CD14-positive monocyte (primary cell): ENCODE measurements around the gene NTM. TPM values are rescaled to one million over a fixed set of nuclear protein-coding genes. Genes with fewer than 3 reads are reported as not detected.

Source experiments
- DNase-seq, 3 donors: peaks; one replicate each; pipeline ENCODE4 v3.0.0-alpha.2; 2011 to 2022
- H2AFZ ChIP-seq: 2 replicates; pipeline ENCODE4 v1.6.0; 2012; ENCODE audit warnings: mild to moderate bottlenecking, low read depth, low read length, inconsistent platforms; ENCODE audit not compliant: insufficient read depth, poor library complexity, severe bottlenecking
- H3K27ac ChIP-seq, 2 donors: 1 replicate in 1 of 2; 2 replicates in 1 of 2; pipeline ENCODE4 v1.5.1; 2012 to 2013; ENCODE audit warnings: low read length in 2 of 2, control low read depth in 1 of 2, inconsistent platforms in 1 of 2, low read depth in 1 of 2, mild to moderate bottlenecking in 1 of 2
- H3K27me3 ChIP-seq, 2 donors: one replicate each; pipeline versions ENCODE4 v1.6.0 to v1.6.1; 2011 to 2013; ENCODE audit warnings: low read length in 2 of 2; ENCODE audit not compliant: control insufficient read depth in 2 of 2, insufficient read depth in 2 of 2
- H3K36me3 ChIP-seq, 2 donors: replicated peaks in 1 of 2; 1 replicate in 1 of 2; 2 replicates in 1 of 2; pipeline versions ENCODE4 v1.5.1 to v1.6.1; 2012 to 2013; ENCODE audit warnings: low read length in 2 of 2, control low read depth in 1 of 2, inconsistent platforms in 1 of 2, mild to moderate bottlenecking in 1 of 2; ENCODE audit not compliant: insufficient read depth in 2 of 2, control insufficient read depth in 1 of 2
- H3K4me1 ChIP-seq, 2 donors: 1 replicate in 1 of 2; 2 replicates in 1 of 2; pipeline versions ENCODE4 v1.5.1 to v1.6.1; 2012 to 2013; ENCODE audit warnings: low read length in 2 of 2, control low read depth in 1 of 2, inconsistent platforms in 1 of 2, mild to moderate bottlenecking in 1 of 2, moderate library complexity in 1 of 2; ENCODE audit not compliant: insufficient read depth in 2 of 2, control insufficient read depth in 1 of 2
- H3K4me2 ChIP-seq: replicated peaks from 2 replicates; pipeline ENCODE3; 2012; ENCODE audit warnings: low read length, moderate library complexity, mild to moderate bottlenecking; ENCODE audit not compliant: poor library complexity, severe bottlenecking; ENCODE audit errors: extremely low read depth
- H3K4me3 ChIP-seq, 3 experiments: fragments of 200-600 bp in 1 of 3; sonication (generic) in 1 of 3; replicated peaks in 1 of 3; 1 replicate in 2 of 3; 2 replicates in 1 of 3; pipeline ENCODE4 v1.5.1; 2011 to 2013; ENCODE audit warnings: low read length in 3 of 3, mild to moderate bottlenecking in 3 of 3, control low read depth in 2 of 3, low read depth in 2 of 3, inconsistent platforms in 1 of 3, moderate library complexity in 1 of 3
- H3K79me2 ChIP-seq: 2 replicates; pipeline ENCODE4 v1.6.0; 2012; ENCODE audit warnings: mild to moderate bottlenecking, control low read depth, inconsistent platforms, low read length, moderate library complexity; ENCODE audit not compliant: insufficient read depth
- H3K9ac ChIP-seq: 2 replicates; pipeline ENCODE4 v1.6.0; 2017; ENCODE audit warnings: low read length, mild to moderate bottlenecking; ENCODE audit not compliant: insufficient read depth, poor library complexity, severe bottlenecking
- H3K9me3 ChIP-seq, 2 donors: replicated peaks in 1 of 2; 1 replicate in 1 of 2; 2 replicates in 1 of 2; pipeline versions ENCODE4 v1.5.1 to v1.6.1; 2012 to 2013; ENCODE audit warnings: low read length in 2 of 2, control low read depth in 1 of 2; ENCODE audit not compliant: control insufficient read depth in 1 of 2, insufficient read depth in 1 of 2
- H4K20me1 ChIP-seq: 2 replicates; pipeline ENCODE4 v1.6.0; 2012; ENCODE audit warnings: mild to moderate bottlenecking, low read length, control low read depth, moderate library complexity; ENCODE audit not compliant: insufficient read depth
- H3K27ac Mint-ChIP-seq, 7 donors: one replicate each; pipeline ENCODE4 v1.8.0; 2020; ENCODE audit warnings: mild to moderate bottlenecking in 7 of 7, mixed read lengths in 7 of 7, moderate library complexity in 6 of 7, inconsistent platforms in 2 of 7
- H3K27me3 Mint-ChIP-seq, 3 donors: one replicate each; pipeline ENCODE4 v1.8.0; 2021 to 2022; ENCODE audit warnings: low read depth in 3 of 3, mild to moderate bottlenecking in 3 of 3, mixed read lengths in 3 of 3, moderate library complexity in 3 of 3, inconsistent platforms in 1 of 3
- H3K36me3 Mint-ChIP-seq, 2 donors: one replicate each; pipeline ENCODE4 v1.8.0; 2020; ENCODE audit warnings: mixed read lengths in 2 of 2, inconsistent platforms in 1 of 2, mild to moderate bottlenecking in 1 of 2
- H3K4me1 Mint-ChIP-seq: one replicate; pipeline ENCODE4 v1.8.0; 2020; ENCODE audit warnings: mild to moderate bottlenecking, mixed read lengths
- H3K4me3 Mint-ChIP-seq, 2 donors: one replicate each; pipeline ENCODE4 v1.8.0; 2020; ENCODE audit warnings: mild to moderate bottlenecking in 2 of 2, mixed read lengths in 2 of 2, moderate library complexity in 1 of 2
- H3K9me3 Mint-ChIP-seq, 7 donors: one replicate each; pipeline ENCODE4 v1.8.0; 2020 to 2022; ENCODE audit warnings: mixed read lengths in 7 of 7, mild to moderate bottlenecking in 6 of 7, moderate library complexity in 6 of 7, inconsistent platforms in 2 of 7
- WGBS: methylation state at CpG from one replicate; pipeline ENCODE4 v1.1.5; 2013; ENCODE audit warnings: missing lambda C conversion rate; ENCODE audit not compliant: insufficient coverage; 5-methylcytosine and 5-hydroxymethylcytosine counted together
- intact Hi-C, 2 donors: fragments of 100-400 bp; cut with micrococcal nuclease; formaldehyde crosslinking; loops; one replicate each; pipeline versions ENCODE4 v1.15.0 to v1.15.1; 2023
- polyA plus RNA-seq, 3 donors: library from polyadenylated mRNA; depleted of rRNA in 1 of 3; unstranded in 2 of 3; stranded (reverse) in 1 of 3; fragments of 300-500 nt in 2 of 3; fragments of >200 nt in 1 of 3; fragmentation: Illumina TruSeq in 2 of 3; gene quantifications; 1 replicate in 2 of 3; 2 replicates in 1 of 3; pipeline ENCODE4 v1.2.3, GENCODE V29; 2012 to 2021
- TF ChIP-seq, protein P1 (sequence below): fragments of 200-600 bp; IDR thresholded peaks from one replicate; pipeline ENCODE4 v1.8.0; 2022; ENCODE audit warnings: antibody characterized with exemption, mild to moderate bottlenecking

The NTM gene
- polyA plus RNA-seq, 3 donors = not detected

DNA sequence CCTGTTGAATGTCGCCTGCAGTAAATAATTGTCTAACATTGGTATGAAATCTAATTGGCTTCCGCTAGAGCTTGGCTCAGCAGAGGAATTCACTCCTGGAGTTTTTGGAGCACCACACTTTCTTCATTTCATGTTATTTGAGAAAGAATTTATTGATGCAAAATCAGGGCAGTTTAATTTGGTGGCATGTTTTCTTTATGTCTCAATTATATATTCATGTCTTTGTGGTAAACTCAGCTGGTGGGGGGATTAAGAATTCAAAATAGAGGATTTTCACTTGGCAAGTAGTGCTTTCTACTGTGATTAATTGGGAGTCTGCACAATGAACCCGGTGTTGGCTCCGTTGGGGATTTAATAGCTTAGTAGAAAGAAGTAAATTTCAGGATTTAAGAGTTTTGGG is 784.4 kb downstream of the NTM start:
- Mint-ChIP-seq H3K36me3 (no peaks in the 10 kb centered on the region), H3K27ac (no peak overlapping the region), H3K27me3 (peaks cover 2 to 8% (median 3%) of the 10 kb centered on the region in 3 donors), H3K4me1 (no peaks in the 10 kb centered on the region), H3K9me3 (no peaks in the 10 kb centered on the region), H3K4me3 (no peak overlapping the region)
- TF ChIP-seq, protein P1, sequence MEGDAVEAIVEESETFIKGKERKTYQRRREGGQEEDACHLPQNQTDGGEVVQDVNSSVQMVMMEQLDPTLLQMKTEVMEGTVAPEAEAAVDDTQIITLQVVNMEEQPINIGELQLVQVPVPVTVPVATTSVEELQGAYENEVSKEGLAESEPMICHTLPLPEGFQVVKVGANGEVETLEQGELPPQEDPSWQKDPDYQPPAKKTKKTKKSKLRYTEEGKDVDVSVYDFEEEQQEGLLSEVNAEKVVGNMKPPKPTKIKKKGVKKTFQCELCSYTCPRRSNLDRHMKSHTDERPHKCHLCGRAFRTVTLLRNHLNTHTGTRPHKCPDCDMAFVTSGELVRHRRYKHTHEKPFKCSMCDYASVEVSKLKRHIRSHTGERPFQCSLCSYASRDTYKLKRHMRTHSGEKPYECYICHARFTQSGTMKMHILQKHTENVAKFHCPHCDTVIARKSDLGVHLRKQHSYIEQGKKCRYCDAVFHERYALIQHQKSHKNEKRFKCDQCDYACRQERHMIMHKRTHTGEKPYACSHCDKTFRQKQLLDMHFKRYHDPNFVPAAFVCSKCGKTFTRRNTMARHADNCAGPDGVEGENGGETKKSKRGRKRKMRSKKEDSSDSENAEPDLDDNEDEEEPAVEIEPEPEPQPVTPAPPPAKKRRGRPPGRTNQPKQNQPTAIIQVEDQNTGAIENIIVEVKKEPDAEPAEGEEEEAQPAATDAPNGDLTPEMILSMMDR = no peak
- Histone ChIP-seq H3K27ac (no peak overlapping the region), H2AFZ (no peak overlapping the region), H3K4me2 (no peak overlapping the region), H3K4me1 (no peaks in the 10 kb centered on the region), H3K27me3 (no peaks in the 10 kb centered on the region), H4K20me1 (no peaks in the 10 kb centered on the region), H3K79me2 (no peaks in the 10 kb centered on the region), H3K36me3 (no peaks in the 10 kb centered on the region), H3K9me3 (no peaks in the 10 kb centered on the region), H3K9ac (no peak overlapping the region), H3K4me3 (no peak overlapping the region)
- intact Hi-C loops = no loop called here
- DNase-seq = no peak
- WGBS = 100% methylated on average over 1 of the region's 4 CpGs

DNA sequence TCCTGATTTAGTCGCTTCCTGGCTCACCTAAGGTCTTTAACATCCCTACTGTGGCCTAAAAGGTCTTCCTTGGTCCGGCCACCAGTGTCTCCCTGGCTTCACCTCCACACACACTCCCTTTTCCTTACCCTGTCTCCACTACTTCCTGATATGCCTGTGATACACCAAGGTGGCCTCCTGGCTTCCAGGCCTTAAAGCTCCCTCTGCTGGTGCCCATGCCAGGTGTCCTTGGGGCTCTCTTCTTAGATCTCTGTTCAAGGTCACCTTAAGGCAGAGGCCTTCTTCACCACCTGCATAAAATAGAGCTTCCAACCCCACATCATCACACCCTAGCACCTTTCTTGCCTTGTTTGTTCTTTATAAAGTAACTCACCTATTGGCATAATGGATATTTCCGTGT is 787.7 kb downstream of the NTM start:
- Histone ChIP-seq H3K27ac (no peak overlapping the region), H3K4me3 (no peak overlapping the region), H3K9ac (no peak overlapping the region), H3K36me3 (no peaks in the 10 kb centered on the region), H2AFZ (no peak overlapping the region), H3K4me1 (no peaks in the 10 kb centered on the region), H3K79me2 (no peaks in the 10 kb centered on the region), H3K4me2 (no peak overlapping the region), H3K9me3 (no peaks in the 10 kb centered on the region), H3K27me3 (no peaks in the 10 kb centered on the region), H4K20me1 (no peaks in the 10 kb centered on the region)
- peak in 2 of 3 donors; percentile 2 to 16 for DNase-seq
- H3K27ac Mint-ChIP-seq = no peak overlapping the region
- peaks cover 2 to 3% (median 2%) of the 10 kb centered on the region in 3 donors for H3K27me3 Mint-ChIP-seq
- 90% methylated on average over 3 of the region's 3 CpGs for WGBS
- H3K4me1 Mint-ChIP-seq = no peaks in the 10 kb centered on the region
- H3K36me3 Mint-ChIP-seq = no peaks in the 10 kb centered on the region
- intact Hi-C loops = no loop called here
- TF ChIP-seq, protein P1 = peak; percentile 21
- no peaks in the 10 kb centered on the region for H3K9me3 Mint-ChIP-seq
- H3K4me3 Mint-ChIP-seq = no peak overlapping the region
